GM04504 (cell line): ENCODE data around the gene GPRC5C.

Experiments
- DNase-seq: peaks from one replicate; pipeline ENCODE4 v3.0.0-alpha.2; 2012; ENCODE audit warnings: low read depth

GPRC5C gene

GRCh38 chr17:74433421-74434121 lies 1.7 kb downstream of the GPRC5C start:
- DNase-seq, result no peak

GRCh38 chr17:74435775-74436359 lies 4.0 kb downstream of the GPRC5C start:
- DNase-seq, result no peak

GRCh38 chr17:74437702-74438101 lies 5.8 kb downstream of the GPRC5C start:
- no peak for DNase-seq

GRCh38 chr17:74439691-74440567 lies 8.0 kb downstream of the GPRC5C start:
- DNase-seq, result no peak

- DNase-seq, result no peak
Measured at GRCh38 chr17:74441537-74441936, 9.6 kb downstream of the GPRC5C start.

- no peak for DNase-seq
Measured at GRCh38 chr17:74442291-74442669, 10.4 kb downstream of the GPRC5C start.

GRCh38 chr17:74442670-74443515 lies 11.0 kb downstream of the GPRC5C start:
- DNase-seq, result no peak

- DNase-seq, result no peak
Measured at GRCh38 chr17:74443516-74444296, 11.8 kb downstream of the GPRC5C start.

- DNase-seq, result no peak
Measured at GRCh38 chr17:74444406-74444805, 12.5 kb downstream of the GPRC5C start.

- no peak for DNase-seq
Measured at GRCh38 chr17:74445158-74445557, 13.3 kb downstream of the GPRC5C start.

GRCh38 chr17:74446551-74447500 lies 14.9 kb downstream of the GPRC5C start:
- DNase-seq, result no peak

- DNase-seq, result no peak
Measured at GRCh38 chr17:74447628-74448159, 15.8 kb downstream of the GPRC5C start.

GRCh38 chr17:74448756-74449155 lies 16.9 kb downstream of the GPRC5C start:
- no peak for DNase-seq

- no peak for DNase-seq
Measured at GRCh38 chr17:74449306-74449705, 17.4 kb downstream of the GPRC5C start.

GRCh38 chr17:74449773-74450172 lies 17.9 kb downstream of the GPRC5C start:
- DNase-seq, result no peak

GRCh38 chr17:74450231-74450630 lies 18.3 kb downstream of the GPRC5C start:
- no peak for DNase-seq

GRCh38 chr17:74450925-74451403 lies 19.1 kb downstream of the GPRC5C start:
- DNase-seq, result no peak

- no peak for DNase-seq
Measured at GRCh38 chr17:74451557-74451956, 19.7 kb downstream of the GPRC5C start.

- no peak for DNase-seq
Measured at GRCh38 chr17:74452033-74452840, 20.3 kb downstream of the GPRC5C start.
